GM18505 (cell line): ENCODE results near the gene ACVR1.

Experiments
- ATAC-seq: cut with Tn5 transposase; IDR thresholded peaks from one replicate; pipeline ENCODE4 v1.9.1; 2021; ENCODE audit not compliant: unreplicated experiment
- POLR2A ChIP-seq: IDR thresholded peaks from 4 replicates; pipeline ENCODE4 v1.6.1; 2011; ENCODE audit warnings: borderline replicate concordance; ENCODE audit not compliant: insufficient read depth, insufficient read length; ENCODE audit errors: extremely low read depth

The ACVR1 gene

DNA sequence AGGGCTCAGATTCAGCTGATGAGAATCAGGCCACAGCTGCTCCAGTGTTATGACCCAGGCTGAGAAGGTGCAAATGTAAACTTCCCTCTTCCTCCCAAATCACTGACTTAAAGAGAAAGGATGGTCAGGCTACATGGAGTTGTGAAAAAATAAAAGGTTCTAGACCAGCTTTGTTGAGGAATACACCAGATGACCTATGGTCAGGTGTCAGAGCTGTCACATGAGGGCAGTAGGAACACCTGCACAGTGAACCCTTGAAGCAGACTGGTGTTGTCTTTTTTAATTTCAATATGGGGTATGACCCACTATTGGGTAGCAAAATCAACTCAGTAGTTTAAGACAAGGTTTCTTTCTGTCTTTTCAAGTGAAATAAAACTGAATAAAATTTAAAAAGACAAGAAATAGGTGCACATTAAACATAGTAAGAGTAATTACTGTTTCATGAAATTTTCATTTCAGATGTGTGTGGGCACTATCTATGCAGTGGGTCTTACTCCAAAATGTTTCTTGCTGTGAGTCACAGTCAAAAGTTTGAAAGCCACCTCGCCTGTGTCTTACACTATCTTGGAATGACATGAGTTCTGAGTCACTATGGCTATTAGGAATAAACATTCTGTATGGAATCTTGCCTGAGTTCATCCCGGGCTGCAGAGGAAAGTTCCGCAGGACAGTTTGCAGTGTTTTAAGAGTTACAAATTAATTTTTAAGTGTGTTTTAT lies 83.6 kb downstream of the ACVR1 start:
- TF ChIP-seq POLR2A: no peak
- ATAC-seq: no peak

DNA sequence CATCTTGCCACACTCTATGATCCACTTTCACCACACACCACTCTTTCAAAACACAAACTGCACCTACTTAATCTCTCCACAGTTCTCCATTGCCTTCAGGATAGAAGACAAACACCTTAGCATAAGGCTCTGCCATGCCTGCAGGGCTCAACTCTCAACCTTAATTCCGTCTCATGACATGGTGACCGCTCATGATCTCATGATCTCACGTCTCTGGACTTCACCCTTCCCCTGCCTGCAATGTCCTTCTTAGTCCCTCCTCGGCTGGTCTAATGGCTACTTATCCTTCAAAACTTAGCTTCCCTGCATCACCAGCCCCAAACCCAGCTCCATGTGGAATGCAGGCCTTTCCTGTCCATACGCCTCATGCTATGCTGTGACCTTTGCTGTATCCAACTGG lies 85.3 kb downstream of the ACVR1 start:
- no peak for ATAC-seq
- no peak for TF ChIP-seq POLR2A

- no peak for TF ChIP-seq POLR2A
- ATAC-seq: no peak
Observed at GRCh38 chr2:157789933-157790511, 86.1 kb downstream of the ACVR1 start.

DNA sequence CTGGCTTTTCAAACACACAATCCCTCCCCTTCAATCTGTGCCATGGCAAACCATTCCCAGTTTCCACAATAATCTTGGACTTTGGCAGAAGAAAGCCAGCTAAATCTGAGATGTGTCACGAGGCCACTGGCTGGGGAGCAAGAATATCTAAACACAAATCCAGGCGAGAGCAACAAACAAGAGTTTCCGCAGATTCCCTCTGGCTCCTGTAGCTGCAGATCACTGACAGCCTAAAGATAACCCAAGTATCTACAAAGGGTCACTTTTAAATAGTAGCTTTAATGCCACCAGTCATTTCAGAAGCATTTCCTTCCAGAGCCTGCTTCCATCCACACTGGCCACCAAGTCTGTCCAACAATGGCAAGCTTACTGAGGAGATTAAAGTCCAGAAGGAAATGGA lies 86.9 kb downstream of the ACVR1 start:
- TF ChIP-seq POLR2A: no peak
- no peak for ATAC-seq

- no peak for TF ChIP-seq POLR2A
- no peak for ATAC-seq
Observed at GRCh38 chr2:157788201-157788600, 87.9 kb downstream of the ACVR1 start.

DNA sequence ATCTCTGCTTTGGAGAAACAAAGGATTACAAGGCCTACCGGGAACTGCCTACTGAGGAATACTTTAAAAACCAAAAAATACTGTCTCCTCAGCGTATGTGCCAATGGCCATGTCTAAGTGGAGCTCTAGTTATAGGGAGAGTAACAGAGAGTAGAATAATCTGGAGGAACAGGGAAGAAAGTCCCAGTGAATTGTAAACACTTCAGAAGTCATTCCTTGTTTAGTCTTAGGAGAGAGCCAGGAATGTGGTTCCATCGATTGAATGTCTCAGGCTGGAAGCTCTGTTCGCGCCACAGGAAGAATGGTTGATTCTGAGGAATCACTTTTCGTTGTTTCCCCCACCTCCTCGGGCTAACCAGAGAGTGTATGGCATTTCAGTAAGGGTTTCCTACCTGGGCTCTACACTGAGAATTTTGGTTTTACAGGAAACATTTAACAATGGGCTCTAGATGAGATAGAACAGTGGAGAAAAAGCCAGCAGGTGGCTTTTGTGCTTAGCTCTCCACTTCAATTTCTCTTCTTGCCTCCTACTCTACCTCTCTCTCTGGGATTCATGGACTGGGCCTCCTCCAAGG lies 88.7 kb downstream of the ACVR1 start:
- no peak for TF ChIP-seq POLR2A
- ATAC-seq: no peak

- no peak for ATAC-seq
- no peak for TF ChIP-seq POLR2A
Observed at GRCh38 chr2:157786663-157787363, 89.3 kb downstream of the ACVR1 start.

DNA sequence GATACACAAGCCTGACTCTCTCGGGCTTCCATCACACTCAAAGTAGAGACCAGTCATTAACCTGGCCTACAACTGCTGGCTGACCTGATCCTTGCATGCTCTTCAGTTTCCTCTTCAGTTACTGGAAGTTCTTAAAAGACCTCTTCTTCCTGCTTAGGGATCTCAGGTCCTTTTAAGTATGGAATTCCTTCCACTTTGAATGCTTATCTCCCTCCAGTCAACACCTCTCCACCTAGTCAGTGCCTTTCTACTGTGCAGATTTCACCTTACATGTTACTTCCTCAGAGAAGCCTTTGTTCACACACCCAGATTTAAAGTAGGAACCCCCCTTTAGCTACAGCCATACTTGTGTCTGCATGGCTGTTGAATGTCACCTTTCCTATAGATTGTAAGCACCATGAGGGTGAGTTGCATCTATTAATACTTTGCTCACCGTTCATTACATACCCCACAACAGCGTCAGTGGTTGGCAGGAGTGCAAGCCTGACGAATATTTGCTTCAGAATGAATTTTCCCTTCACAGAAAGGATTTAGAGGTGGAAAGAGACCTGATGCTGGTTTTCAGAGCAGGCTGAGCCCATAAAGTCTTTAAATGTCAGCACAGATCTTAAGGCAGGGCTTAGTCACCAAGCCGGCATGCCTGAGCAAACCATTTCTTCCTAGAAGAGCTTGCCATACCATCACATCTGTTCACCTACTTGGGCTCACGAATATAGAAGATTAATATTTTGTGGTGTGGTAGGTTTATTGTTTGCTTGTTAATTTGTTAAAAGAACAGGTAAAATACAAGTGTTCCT lies 90.1 kb downstream of the ACVR1 start:
- no peak for TF ChIP-seq POLR2A
- ATAC-seq: no peak

DNA sequence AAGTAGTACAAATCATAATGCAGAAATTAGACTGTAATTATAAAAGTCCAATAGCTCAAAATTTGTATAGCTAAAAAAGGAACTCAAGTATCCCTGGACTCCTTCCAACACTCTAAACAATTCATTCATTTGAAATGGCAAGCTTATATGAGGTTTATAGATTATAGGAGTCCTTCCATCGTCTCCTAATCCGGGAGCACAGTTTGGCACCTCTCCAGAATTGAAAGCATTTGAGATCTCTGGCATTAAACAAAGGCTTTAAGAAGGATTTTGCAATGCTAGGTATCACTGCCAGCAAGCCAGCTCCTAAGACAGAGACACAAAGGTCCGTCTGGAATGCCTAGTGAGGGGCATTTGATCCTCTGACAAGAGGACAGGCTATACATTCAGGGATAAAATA lies 90.9 kb downstream of the ACVR1 start:
- TF ChIP-seq POLR2A: no peak

DNA sequence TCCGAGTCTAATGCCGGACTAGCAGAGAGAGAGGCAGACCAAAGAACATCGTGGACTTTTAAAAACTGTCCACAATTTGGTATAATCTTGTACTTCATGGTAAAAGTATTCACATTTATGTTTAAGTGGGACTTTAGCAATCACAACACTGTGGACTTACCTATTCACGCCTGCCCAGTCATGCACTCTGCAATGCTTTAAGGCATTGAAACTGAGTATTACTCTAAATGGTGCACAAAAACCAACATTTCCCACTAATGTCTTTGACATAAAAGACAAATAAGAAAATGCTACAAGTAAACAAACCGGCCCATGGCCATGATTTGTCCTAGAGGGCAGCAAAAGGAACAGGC lies 91.3 kb downstream of the ACVR1 start:
- ATAC-seq: no peak
- TF ChIP-seq POLR2A: no peak

More for the DNA sequence above, 90.9 kb downstream of the ACVR1 start:
- no peak for ATAC-seq

- no peak for TF ChIP-seq POLR2A
- no peak for ATAC-seq
Observed at GRCh38 chr2:157784169-157784822, 91.8 kb downstream of the ACVR1 start.

DNA sequence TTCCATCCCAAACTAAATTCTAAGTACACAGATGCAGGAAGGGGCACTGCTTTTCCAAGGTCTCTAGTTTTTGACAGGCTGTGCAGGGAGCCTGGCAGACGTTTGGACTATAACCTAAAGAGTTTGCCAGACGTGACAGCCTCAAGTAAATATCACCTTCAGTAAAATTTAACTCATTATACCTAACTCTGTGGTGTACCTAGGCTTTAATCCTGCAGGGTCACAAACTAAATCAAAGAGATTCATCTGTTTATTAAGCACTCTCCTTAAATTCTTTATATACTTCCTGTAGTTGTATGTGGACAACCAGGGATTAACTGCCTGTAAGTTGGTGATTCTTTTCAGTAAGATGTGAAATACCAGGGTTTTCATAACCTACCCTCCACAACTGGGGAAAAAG lies 92.9 kb downstream of the ACVR1 start:
- no peak for TF ChIP-seq POLR2A
- ATAC-seq: no peak
